HL-60 (cell line): Measurements from ENCODE around the gene CLIC3.

ENCODE experiments used
- GABPA ChIP-seq: IDR thresholded peaks from 2 replicates; pipeline ENCODE4 v1.6.1; 2012; ENCODE audit warnings: low read depth
- POLR2AphosphoS5 ChIP-seq: IDR thresholded peaks from 2 replicates; pipeline ENCODE4 v1.6.1; 2012; ENCODE audit warnings: low read depth
- REST ChIP-seq: IDR thresholded peaks from 2 replicates; pipeline ENCODE4 v1.6.1; 2012; ENCODE audit warnings: low read depth; ENCODE audit not compliant: insufficient replicate concordance
- SPI1 ChIP-seq: IDR thresholded peaks from 2 replicates; pipeline ENCODE4 v1.6.1; 2012; ENCODE audit warnings: low read depth, mild to moderate bottlenecking, borderline replicate concordance
- TF ChIP-seq, protein P1 (sequence below): IDR thresholded peaks from one replicate; pipeline ENCODE4 v1.5.1; 2011; ENCODE audit warnings: low read length, control low read depth, inconsistent platforms; ENCODE audit not compliant: insufficient read depth

DNA sequence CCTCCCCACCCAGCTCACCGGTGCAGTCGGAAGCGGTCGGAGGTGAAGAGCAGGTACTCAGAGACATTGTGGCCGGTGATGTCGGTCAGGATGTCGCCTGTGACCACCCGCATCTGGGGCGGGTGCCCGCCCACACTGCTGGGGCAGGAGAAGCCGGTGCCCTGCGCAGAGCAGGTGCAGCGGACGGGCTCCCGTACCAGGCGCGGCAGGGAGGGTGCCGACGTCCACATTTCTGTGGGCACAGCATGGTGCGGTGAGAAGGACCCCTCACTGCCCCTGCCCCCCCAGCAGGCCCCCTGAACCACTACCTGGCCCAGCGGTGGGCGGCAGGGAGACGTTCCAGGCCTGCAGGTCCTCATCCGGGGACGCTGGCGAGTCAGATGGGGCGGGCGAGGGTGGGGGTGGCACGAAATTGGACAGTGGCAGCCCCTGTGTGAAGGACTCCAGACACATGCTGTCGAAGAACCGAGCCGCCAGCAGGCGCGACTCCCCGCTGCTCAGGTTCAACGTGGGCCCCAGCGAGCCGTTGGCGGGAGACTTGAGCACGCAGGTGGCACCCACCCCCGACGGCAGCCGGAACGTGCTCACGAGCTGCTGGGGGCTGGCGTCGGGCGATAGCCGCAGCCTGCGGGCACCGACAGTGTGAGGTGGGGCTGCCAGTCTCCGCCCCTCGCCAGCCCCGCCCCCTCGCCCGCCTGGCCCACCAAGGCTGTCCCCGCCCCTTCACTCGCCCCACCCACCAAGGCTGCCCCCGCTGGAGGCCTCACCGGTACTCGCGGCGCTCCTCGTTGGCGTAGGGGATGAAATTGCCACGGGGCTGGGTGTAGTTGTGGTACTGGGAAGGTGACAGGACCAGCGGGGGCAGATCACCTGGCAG lies 16.6 kb upstream of the CLIC3 start:
- no peak for TF ChIP-seq POLR2AphosphoS5
- TF ChIP-seq, protein P1, sequence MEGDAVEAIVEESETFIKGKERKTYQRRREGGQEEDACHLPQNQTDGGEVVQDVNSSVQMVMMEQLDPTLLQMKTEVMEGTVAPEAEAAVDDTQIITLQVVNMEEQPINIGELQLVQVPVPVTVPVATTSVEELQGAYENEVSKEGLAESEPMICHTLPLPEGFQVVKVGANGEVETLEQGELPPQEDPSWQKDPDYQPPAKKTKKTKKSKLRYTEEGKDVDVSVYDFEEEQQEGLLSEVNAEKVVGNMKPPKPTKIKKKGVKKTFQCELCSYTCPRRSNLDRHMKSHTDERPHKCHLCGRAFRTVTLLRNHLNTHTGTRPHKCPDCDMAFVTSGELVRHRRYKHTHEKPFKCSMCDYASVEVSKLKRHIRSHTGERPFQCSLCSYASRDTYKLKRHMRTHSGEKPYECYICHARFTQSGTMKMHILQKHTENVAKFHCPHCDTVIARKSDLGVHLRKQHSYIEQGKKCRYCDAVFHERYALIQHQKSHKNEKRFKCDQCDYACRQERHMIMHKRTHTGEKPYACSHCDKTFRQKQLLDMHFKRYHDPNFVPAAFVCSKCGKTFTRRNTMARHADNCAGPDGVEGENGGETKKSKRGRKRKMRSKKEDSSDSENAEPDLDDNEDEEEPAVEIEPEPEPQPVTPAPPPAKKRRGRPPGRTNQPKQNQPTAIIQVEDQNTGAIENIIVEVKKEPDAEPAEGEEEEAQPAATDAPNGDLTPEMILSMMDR, result no peak
- TF ChIP-seq REST, result no peak
- no peak for TF ChIP-seq GABPA
- TF ChIP-seq SPI1, result no peak
